MM.1S (cell line): Measurements from ENCODE around the gene TRAPPC4.
A peak's percentile ranks its signal among the peaks of the same experiment; 100 is the strongest.

Source experiments
- DNase-seq: peaks from one replicate; pipeline ENCODE4 v3.0.0-alpha.2; 2015
- H2AFZ ChIP-seq: fragments of 300-600 bp; sonication (generic); 2 replicates; pipeline ENCODE4 v1.6.0; 2016; ENCODE audit warnings: antibody characterized with exemption, low read length
- H3F3A ChIP-seq: fragments of 300-600 bp; sonication (generic); 2 replicates; pipeline ENCODE4 v1.6.1; 2016; ENCODE audit warnings: mild to moderate bottlenecking, antibody characterized with exemption, low read length, moderate library complexity, mixed read lengths; ENCODE audit not compliant: insufficient read depth
- H3K27ac ChIP-seq: fragments of 300-600 bp; sonication (generic); 2 replicates; pipeline ENCODE4 v1.5.1; 2016; ENCODE audit warnings: mild to moderate bottlenecking, low read length
- H3K27me3 ChIP-seq: fragments of 300-600 bp; sonication (generic); replicated peaks from 2 replicates; pipeline ENCODE4 v1.6.0; 2016; ENCODE audit warnings: low read length; ENCODE audit not compliant: insufficient read depth
- H3K36me3 ChIP-seq: fragments of 300-600 bp; sonication (generic); replicated peaks from 2 replicates; pipeline ENCODE4 v1.6.1; 2016; ENCODE audit warnings: mild to moderate bottlenecking, low read length, mixed read lengths; ENCODE audit not compliant: insufficient read depth
- H3K4me1 ChIP-seq: fragments of 300-600 bp; sonication (generic); 2 replicates; pipeline ENCODE4 v1.6.1; 2016; ENCODE audit warnings: low read length, mixed read lengths
- H3K4me2 ChIP-seq: fragments of 300-600 bp; sonication (generic); 2 replicates; pipeline ENCODE4 v1.6.0; 2016; ENCODE audit warnings: low read depth, low read length
- H3K4me3 ChIP-seq: fragments of 300-600 bp; sonication (generic); 2 replicates; pipeline ENCODE4 v1.5.1; 2016; ENCODE audit warnings: low read length, mixed read lengths
- H3K79me2 ChIP-seq: fragments of 300-600 bp; sonication (generic); 2 replicates; pipeline ENCODE4 v1.6.1; 2016; ENCODE audit warnings: mixed run types, low read length, mixed read lengths
- H3K9ac ChIP-seq: fragments of 300-600 bp; sonication (generic); 2 replicates; pipeline ENCODE4 v1.6.1; 2016; ENCODE audit warnings: low read length, mixed read lengths
- H3K9me2 ChIP-seq: fragments of 300-600 bp; sonication (generic); replicated peaks from 2 replicates; pipeline ENCODE4 v1.6.1; 2016; ENCODE audit warnings: mild to moderate bottlenecking, low read length, mixed read lengths; ENCODE audit not compliant: insufficient read depth
- H3K9me3 ChIP-seq: fragments of 300-600 bp; sonication (generic); replicated peaks from 2 replicates; pipeline ENCODE4 v1.6.1; 2016; ENCODE audit warnings: mild to moderate bottlenecking, low read length, mixed read lengths; ENCODE audit not compliant: insufficient read depth
- H4K20me1 ChIP-seq: fragments of 300-600 bp; sonication (generic); 2 replicates; pipeline ENCODE4 v1.6.1; 2016; ENCODE audit warnings: mild to moderate bottlenecking, low read length, moderate library complexity, mixed read lengths; ENCODE audit not compliant: insufficient read depth
- CTCF ChIP-seq: fragments of 300-600 bp; sonication (generic); IDR thresholded peaks from 2 replicates; pipeline ENCODE4 v1.5.1; 2016; ENCODE audit warnings: antibody characterized with exemption, low read length, mixed read lengths
- EZH2 ChIP-seq: fragments of 300-600 bp; sonication (generic); optimal IDR thresholded peaks from 2 replicates; pipeline ENCODE3; 2017; ENCODE audit warnings: low read depth, mild to moderate bottlenecking, antibody characterized with exemption, low read length, mixed read lengths
- EZH2phosphoT487 ChIP-seq: fragments of 300-600 bp; sonication (generic); IDR thresholded peaks from 2 replicates; pipeline ENCODE4 v1.6.1; 2018; ENCODE audit warnings: antibody characterized with exemption, low read length

TRAPPC4 gene

DNA sequence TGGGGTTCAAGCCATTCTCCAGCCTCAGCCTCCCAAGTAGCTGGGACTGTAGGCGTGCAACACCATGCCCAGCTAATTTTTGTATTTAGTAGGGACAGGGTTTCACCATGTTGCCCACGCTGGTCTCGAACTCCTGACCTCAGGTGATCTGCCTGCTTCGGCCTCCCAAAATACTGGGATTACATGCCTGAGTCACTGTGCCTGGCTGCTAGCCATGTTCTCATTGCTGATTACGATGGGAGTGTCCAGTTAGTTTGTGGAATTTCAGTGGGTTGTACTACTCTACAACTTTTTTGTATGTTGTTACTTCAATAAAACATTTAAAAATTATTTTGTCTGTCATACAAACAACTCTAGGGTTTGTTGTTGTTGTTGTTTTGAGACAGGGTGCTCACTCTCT, 44.2 kb downstream of the TRAPPC4 start:
- Histone ChIP-seq H3K79me2 (peaks cover 35% of the 10 kb centered on the region), H3K4me1 (peaks cover 9% of the 10 kb centered on the region; the same call in 1 of the 2 replicates), H3K9me3 (no peaks in the 10 kb centered on the region), H3K4me3 (no peak overlapping the region), H3K4me2 (no peak overlapping the region), H3K27ac (no peak overlapping the region), H2AFZ (no peak overlapping the region), H3K9ac (no peak overlapping the region), H3K27me3 (no peaks in the 10 kb centered on the region), H3F3A (peaks cover 8% of the 10 kb centered on the region), H4K20me1 (no peaks in the 10 kb centered on the region), H3K9me2 (no peaks in the 10 kb centered on the region), H3K36me3 (no peaks in the 10 kb centered on the region)
- TF ChIP-seq CTCF (no peak), EZH2phosphoT487 (no peak)
- DNase-seq: no peak

- peaks cover 52% of the 10 kb centered on the region for H3K79me2 ChIP-seq
- H3K9me3 ChIP-seq: no peaks in the 10 kb centered on the region
- no peaks in the 10 kb centered on the region for H3K27me3 ChIP-seq
- no peak overlapping the region; the same call in 1 of the 2 replicates for H3K4me2 ChIP-seq
- no peaks in the 10 kb centered on the region for H3K36me3 ChIP-seq
- no peak overlapping the region for H3K27ac ChIP-seq
- H4K20me1 ChIP-seq: no peaks in the 10 kb centered on the region
- peaks cover 7% of the 10 kb centered on the region for H3F3A ChIP-seq
- H3K9me2 ChIP-seq: no peaks in the 10 kb centered on the region
- H2AFZ ChIP-seq: no peak overlapping the region
- H3K9ac ChIP-seq: no peak overlapping the region
- peaks cover 13% of the 10 kb centered on the region; the same call in 1 of the 2 replicates for H3K4me1 ChIP-seq
- TF ChIP-seq CTCF (peak; percentile 62), EZH2 (no peak)
- no peak overlapping the region for H3K4me3 ChIP-seq
- peak; percentile 53 for DNase-seq
These were observed 46.8 kb downstream of the TRAPPC4 start for GRCh38 chr11:119065369-119065768.

- DNase-seq: peak; percentile 98
- Histone ChIP-seq H3K27me3 (no peaks in the 10 kb centered on the region), H3K9me3 (no peaks in the 10 kb centered on the region), H3K4me2 (peak within 1 kb of the TSS; percentile 82), H3K4me3 (peak within 1 kb of the TSS; percentile 95), H3F3A (peaks cover 7% of the 10 kb centered on the region), H3K79me2 (peaks cover 52% of the 10 kb centered on the region), H2AFZ (peak within 1 kb of the TSS; percentile 76), H3K9ac (peak within 1 kb of the TSS; percentile 80), H4K20me1 (no peaks in the 10 kb centered on the region), H3K9me2 (no peaks in the 10 kb centered on the region), H3K27ac (peak within 1 kb of the TSS; percentile 78), H3K4me1 (peaks cover 13% of the 10 kb centered on the region; the same call in 1 of the 2 replicates), H3K36me3 (no peaks in the 10 kb centered on the region)
- TF ChIP-seq EZH2: no peak
- TF ChIP-seq EZH2phosphoT487: no peak
- TF ChIP-seq CTCF: no peak
These were observed 49.0 kb downstream of the TRAPPC4 start, which contains the start of gene VPS11 for GRCh38 chr11:119067371-119068222. Gene VPS11 (plus strand): TSS chr11:119067818. CDS start chr11:119067824, 6 bp downstream.
